ENCODE data around the gene PAPLN.

PAPLN gene

DNA sequence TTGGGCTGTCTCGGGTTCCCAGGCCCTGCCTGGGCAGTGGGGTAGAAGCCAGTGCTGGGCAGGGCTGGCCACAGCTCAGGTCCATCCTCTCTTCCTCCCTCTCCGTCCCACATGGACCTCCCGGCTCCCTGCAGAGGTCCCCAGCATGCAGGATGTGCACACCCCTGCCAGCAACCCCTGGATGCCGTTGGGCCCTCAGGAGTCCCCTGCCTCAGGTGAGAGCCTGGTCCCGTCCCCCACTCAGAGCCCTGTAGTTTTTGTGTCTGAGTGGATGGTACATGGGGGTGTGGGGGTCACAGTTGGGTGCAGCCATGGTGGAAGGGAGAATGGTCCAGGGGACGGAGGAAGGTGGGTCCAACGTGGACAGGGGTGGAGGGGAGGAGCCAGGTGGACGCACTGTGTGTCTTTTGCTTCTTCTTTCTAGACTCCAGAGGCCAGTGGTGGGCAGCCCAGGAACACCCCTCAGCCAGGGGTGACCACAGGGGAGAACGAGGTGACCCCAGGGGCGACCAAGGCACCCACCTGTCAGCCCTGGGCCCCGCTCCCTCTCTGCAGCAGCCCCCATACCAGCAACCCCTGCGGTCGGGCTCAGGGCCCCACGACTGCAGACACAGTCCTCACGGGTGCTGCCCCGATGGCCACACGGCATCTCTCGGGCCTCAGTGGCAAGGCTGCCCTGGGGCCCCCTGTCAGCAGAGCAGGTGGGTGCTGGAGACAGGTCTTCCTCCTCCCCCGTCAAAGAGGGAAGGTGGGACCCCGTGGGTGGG lies 21.7 kb downstream of the PAPLN start:
- DNase-seq = no peak
- H3K36me3 ChIP-seq (replicated peaks) = no peaks in the 10 kb centered on the region
- H3K27ac ChIP-seq = no peak overlapping the region
- TF ChIP-seq, protein P1, sequence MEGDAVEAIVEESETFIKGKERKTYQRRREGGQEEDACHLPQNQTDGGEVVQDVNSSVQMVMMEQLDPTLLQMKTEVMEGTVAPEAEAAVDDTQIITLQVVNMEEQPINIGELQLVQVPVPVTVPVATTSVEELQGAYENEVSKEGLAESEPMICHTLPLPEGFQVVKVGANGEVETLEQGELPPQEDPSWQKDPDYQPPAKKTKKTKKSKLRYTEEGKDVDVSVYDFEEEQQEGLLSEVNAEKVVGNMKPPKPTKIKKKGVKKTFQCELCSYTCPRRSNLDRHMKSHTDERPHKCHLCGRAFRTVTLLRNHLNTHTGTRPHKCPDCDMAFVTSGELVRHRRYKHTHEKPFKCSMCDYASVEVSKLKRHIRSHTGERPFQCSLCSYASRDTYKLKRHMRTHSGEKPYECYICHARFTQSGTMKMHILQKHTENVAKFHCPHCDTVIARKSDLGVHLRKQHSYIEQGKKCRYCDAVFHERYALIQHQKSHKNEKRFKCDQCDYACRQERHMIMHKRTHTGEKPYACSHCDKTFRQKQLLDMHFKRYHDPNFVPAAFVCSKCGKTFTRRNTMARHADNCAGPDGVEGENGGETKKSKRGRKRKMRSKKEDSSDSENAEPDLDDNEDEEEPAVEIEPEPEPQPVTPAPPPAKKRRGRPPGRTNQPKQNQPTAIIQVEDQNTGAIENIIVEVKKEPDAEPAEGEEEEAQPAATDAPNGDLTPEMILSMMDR (IDR thresholded peaks at IDR 0.05; ENCODE audit: low read depth, low read length, missing control alignments) = no peak
- H3K4me3 ChIP-seq (ENCODE audit: low read depth, low read length) = no peak overlapping the region
- no peaks in the 10 kb centered on the region for H3K27me3 ChIP-seq (replicated peaks)
- in situ Hi-C loops (cut with HindIII; ENCODE audit: low pct_ligation_motif_present, low sequenced_read_pairs) = no loop called here

DNA sequence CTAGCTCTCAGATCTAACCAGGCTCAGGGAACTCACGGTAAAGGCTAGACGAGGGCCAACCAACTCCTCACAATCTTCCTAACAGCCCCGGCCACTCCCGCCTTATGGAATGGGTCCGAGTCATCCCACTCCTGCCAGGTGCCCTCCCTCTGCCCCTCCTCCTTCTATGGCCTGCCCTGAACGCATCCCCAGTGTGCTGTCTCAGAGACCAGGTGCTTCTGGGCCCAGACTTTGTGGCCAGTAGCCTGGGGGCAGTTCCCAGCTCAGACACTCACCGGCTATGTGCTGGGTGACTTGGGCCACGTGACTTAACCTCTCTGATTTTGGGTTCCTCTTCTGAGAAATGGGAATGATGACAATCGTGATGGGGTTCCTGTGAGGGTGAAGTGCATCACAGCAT lies 22.5 kb downstream of the PAPLN start:
- in situ Hi-C loops (cut with HindIII; ENCODE audit: low pct_ligation_motif_present, low sequenced_read_pairs) = no loop called here
- H3K4me3 ChIP-seq (ENCODE audit: low read depth, low read length) = no peak overlapping the region
- no peak for DNase-seq

DNA sequence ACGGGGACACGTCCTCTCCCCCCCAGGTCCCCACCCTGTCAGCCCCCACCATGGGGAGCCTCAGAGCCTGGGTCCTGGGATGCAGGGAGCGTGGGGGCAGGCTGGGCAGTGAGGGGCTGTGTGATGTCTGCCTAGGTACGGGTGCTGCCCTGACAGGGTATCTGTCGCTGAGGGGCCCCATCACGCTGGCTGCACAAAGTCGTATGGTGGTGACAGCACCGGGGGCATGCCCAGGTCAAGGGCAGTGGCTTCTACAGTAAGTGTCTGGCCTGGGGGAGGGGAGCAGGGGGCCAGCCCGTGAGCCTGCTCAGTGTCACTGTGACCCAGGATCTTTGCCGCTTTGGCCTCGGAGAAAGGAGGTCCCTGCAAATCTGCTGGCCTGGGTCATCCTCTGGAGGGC lies 23.3 kb downstream of the PAPLN start:
- TF ChIP-seq, protein P1 (IDR thresholded peaks at IDR 0.05; ENCODE audit: low read depth, low read length, missing control alignments) = no peak
- H3K4me3 ChIP-seq (ENCODE audit: low read depth, low read length) = no peak overlapping the region
- no peak overlapping the region for H3K27ac ChIP-seq
- no peaks in the 10 kb centered on the region for H3K27me3 ChIP-seq (replicated peaks)
- no peak for DNase-seq
- no peaks in the 10 kb centered on the region for H3K36me3 ChIP-seq (replicated peaks)
- in situ Hi-C loops (cut with HindIII; ENCODE audit: low pct_ligation_motif_present, low sequenced_read_pairs) = no loop called here

More for the DNA sequence above, 22.5 kb downstream of the PAPLN start:
- Histone ChIP-seq H3K27me3 (replicated peaks) (no peaks in the 10 kb centered on the region), H3K27ac (no peak overlapping the region), H3K36me3 (replicated peaks) (no peaks in the 10 kb centered on the region)
- TF ChIP-seq, protein P1 (IDR thresholded peaks at IDR 0.05; ENCODE audit: low read depth, low read length, missing control alignments) = no peak

DNA sequence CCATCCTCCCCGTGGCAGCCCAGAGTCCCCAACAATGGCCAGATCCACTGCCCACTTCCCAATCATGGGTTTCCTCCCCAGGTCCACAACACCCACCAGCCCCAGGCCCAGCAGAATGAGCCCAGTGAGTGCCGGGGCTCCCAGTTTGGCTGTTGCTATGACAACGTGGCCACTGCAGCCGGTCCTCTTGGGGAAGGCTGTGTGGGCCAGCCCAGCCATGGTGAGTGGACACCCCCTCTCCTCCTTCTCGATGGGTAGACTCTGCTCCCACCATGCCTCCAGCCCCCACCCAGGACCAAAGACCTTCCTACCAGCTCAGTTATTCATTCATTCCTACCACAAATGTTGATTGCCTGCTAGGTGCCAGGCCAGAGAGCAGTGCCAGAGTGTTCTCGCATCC lies 23.8 kb downstream of the PAPLN start:
- Histone ChIP-seq H3K36me3 (replicated peaks) (no peaks in the 10 kb centered on the region), H3K27ac (no peak overlapping the region), H3K27me3 (replicated peaks) (no peaks in the 10 kb centered on the region), H3K4me3 (ENCODE audit: low read depth, low read length) (no peak overlapping the region)
- TF ChIP-seq, protein P1 (IDR thresholded peaks at IDR 0.05; ENCODE audit: low read depth, low read length, missing control alignments) = no peak
- DNase-seq = no peak
- in situ Hi-C loops (cut with HindIII; ENCODE audit: low pct_ligation_motif_present, low sequenced_read_pairs) = no loop called here

DNA sequence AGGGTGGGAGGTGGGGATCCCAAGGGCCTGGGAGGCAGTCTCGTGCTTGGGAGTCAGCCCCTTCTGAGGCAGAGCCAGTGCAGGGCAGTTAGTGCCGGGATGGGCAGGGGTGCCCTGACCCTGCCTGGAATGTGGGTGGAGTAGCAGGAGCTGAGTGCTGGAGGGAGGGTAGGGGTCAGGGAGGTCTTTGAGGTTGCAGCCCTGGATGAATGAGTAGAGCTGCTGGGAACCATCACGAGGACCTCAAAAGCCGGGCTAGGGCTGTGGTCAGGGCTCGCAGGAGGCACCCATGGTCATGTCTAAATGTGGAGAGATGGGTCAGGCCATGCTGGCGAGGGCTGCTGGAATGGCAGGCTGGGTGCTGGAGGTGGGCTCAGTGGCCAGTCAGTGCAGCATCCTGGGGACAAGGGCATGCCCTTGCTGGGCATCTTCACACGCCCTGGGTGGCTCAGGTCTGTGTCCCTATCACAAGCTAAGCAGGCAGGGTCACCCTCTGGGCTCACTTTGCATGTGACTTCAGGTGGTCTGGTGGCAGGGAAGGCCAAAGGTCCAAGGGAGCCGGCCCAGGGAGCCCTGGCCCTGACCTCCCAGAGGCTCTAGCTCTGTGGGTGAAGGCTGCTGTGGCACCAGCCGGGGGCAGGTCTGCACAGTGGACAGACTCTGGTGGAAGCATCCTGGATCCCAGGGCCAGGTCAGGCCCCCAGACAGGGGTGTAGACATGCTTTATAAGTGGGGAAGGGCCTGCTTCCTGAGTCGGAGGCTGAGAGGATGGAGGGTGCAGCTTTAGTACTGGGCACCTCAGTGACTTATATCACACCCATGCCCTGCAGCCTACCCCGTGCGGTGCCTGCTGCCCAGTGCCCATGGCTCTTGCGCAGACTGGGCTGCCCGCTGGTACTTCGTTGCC lies 24.5 kb downstream of the PAPLN start:
- no peaks in the 10 kb centered on the region for H3K36me3 ChIP-seq (replicated peaks)
- H3K4me3 ChIP-seq (ENCODE audit: low read depth, low read length) = no peak overlapping the region

More for the DNA sequence above, 24.5 kb downstream of the PAPLN start:
- H3K27ac ChIP-seq = no peak overlapping the region
- H3K27me3 ChIP-seq (replicated peaks) = no peaks in the 10 kb centered on the region
- TF ChIP-seq, protein P1 (IDR thresholded peaks at IDR 0.05; ENCODE audit: low read depth, low read length, missing control alignments) = no peak
- DNase-seq = no peak
- in situ Hi-C loops (cut with HindIII; ENCODE audit: low pct_ligation_motif_present, low sequenced_read_pairs) = no loop called here
